Suprapubic skin (tissue), 4 donors: ENCODE results near the gene HERC2. TPM values are rescaled to one million over a fixed set of nuclear protein-coding genes. Genes with fewer than 3 reads are reported as not detected.
A peak's percentile ranks its signal among the peaks of the same experiment; 100 is the strongest.

Experiments used
- DNase-seq, 2 donors: peaks; one replicate each; pipeline ENCODE4 v3.0.0-alpha.2; 2019; ENCODE audit warnings: low spot score in 2 of 2
- H3K27ac ChIP-seq: fragments of 200-600 bp; sonication (generic); one replicate; pipeline ENCODE4 v1.5.1; 2019
- H3K27me3 ChIP-seq: fragments of 200-600 bp; sonication (generic); one replicate; pipeline ENCODE4 v1.5.1; 2019
- H3K36me3 ChIP-seq: fragments of 200-600 bp; sonication (generic); one replicate; pipeline ENCODE4 v1.5.1; 2019
- H3K4me1 ChIP-seq: fragments of 200-600 bp; sonication (generic); one replicate; pipeline ENCODE4 v1.5.1; 2019
- H3K4me3 ChIP-seq: fragments of 200-600 bp; sonication (generic); one replicate; pipeline ENCODE4 v1.5.1; 2019; ENCODE audit warnings: mild to moderate bottlenecking
- H3K9me3 ChIP-seq: fragments of 200-600 bp; sonication (generic); one replicate; pipeline ENCODE4 v1.5.1; 2019
- EP300 ChIP-seq: sonication (generic); formaldehyde crosslinking; IDR thresholded peaks from one replicate; pipeline ENCODE4 v1.6.1; 2017; ENCODE audit warnings: antibody characterized with exemption
- POLR2A ChIP-seq, 2 donors: fragments of 450-650 bp; IDR thresholded peaks; one replicate each; pipeline ENCODE4 v1.6.1; 2017; ENCODE audit warnings: antibody characterized with exemption in 2 of 2, mild to moderate bottlenecking in 2 of 2, moderate library complexity in 2 of 2
- POLR2AphosphoS5 ChIP-seq, 3 donors: sonication (generic); formaldehyde crosslinking; IDR thresholded peaks; one replicate each; pipeline ENCODE4 v1.6.1; 2017; ENCODE audit warnings: antibody characterized with exemption in 3 of 3
- WGBS: methylation state at CpG from one replicate; pipeline ENCODE4 v1.1.5; 2018; 5-methylcytosine and 5-hydroxymethylcytosine counted together
- total RNA-seq, 4 donors: library from RNA; depleted of rRNA; stranded (reverse); fragments of >200 nt; gene quantifications; one replicate each; pipeline ENCODE4 v1.1.0, GENCODE V29; 2016
- TF ChIP-seq, protein P1 (sequence below), 2 donors: fragments of 200-600 bp in 1 of 2; fragments of 450-650 bp in 1 of 2; sonication (generic) in 1 of 2; IDR thresholded peaks; one replicate each; pipeline ENCODE4 v1.5.1; 2016 to 2019; ENCODE audit warnings: antibody characterized with exemption in 2 of 2, mild to moderate bottlenecking in 1 of 2, moderate library complexity in 1 of 2

HERC2 gene
- total RNA-seq, 4 donors from 2014 or later, result 45.2 to 111 (median 73.8) TPM

DNA sequence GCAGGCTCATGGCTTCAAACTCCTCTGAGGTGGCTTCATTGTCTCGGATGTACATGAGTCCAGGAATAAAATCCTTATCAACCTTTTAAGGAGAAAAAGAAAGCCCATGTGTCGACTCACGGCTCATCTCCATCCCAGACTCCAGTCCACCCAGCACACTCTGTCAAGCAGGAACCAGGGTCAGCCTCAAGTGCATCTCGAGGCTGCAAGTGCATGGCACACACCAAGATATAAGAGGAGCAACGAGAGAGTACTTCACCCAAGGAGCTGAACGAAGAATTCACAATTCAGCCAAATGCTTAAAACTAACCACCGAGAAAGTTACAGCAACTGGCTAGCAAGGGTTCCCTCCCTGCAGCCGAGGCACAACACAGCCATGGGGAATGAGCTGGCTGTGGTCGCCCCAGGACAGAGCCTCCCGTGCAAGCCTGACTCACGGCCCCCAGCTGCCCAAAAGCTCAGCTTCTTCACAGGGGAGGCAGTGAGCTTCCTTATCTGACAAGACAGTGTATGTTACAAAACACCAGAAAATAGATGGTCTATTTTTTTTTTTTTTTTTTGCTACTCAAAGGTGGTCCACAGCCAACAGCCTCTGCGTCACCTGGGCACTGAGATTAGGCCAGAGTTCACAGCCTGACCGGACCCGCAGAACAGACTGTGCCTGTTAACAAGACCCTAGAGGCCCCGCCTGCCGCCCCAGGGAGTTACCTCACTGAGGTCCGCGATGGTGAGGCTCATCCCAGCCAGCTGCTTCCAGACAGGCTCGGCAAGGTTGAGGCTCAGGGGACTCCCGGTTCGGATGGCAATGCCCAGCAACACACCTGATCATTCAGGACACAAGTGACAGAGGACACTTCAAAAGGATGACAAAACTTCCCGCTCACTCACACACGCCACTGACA lies 207.0 kb downstream of the HERC2 start:
- no peak for DNase-seq
- Histone ChIP-seq H3K27ac (no peak overlapping the region), H3K4me1 (no peaks in the 10 kb centered on the region), H3K4me3 (no peak overlapping the region), H3K36me3 (peaks cover 87% of the 10 kb centered on the region), H3K9me3 (no peaks in the 10 kb centered on the region), H3K27me3 (no peaks in the 10 kb centered on the region)
- 86% methylated on average over 23 of the region's 23 CpGs for whole genome bisulfite sequencing
- no peak for TF ChIP-seq POLR2A (IDR thresholded peaks at IDR 0.05)
- TF ChIP-seq POLR2AphosphoS5 (IDR thresholded peaks at IDR 0.05), result no peak
- TF ChIP-seq, protein P1, sequence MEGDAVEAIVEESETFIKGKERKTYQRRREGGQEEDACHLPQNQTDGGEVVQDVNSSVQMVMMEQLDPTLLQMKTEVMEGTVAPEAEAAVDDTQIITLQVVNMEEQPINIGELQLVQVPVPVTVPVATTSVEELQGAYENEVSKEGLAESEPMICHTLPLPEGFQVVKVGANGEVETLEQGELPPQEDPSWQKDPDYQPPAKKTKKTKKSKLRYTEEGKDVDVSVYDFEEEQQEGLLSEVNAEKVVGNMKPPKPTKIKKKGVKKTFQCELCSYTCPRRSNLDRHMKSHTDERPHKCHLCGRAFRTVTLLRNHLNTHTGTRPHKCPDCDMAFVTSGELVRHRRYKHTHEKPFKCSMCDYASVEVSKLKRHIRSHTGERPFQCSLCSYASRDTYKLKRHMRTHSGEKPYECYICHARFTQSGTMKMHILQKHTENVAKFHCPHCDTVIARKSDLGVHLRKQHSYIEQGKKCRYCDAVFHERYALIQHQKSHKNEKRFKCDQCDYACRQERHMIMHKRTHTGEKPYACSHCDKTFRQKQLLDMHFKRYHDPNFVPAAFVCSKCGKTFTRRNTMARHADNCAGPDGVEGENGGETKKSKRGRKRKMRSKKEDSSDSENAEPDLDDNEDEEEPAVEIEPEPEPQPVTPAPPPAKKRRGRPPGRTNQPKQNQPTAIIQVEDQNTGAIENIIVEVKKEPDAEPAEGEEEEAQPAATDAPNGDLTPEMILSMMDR (IDR thresholded peaks at IDR 0.05), result no peak
- TF ChIP-seq EP300, result no peak

- TF ChIP-seq EP300, result no peak
- Histone ChIP-seq H3K4me1 (no peaks in the 10 kb centered on the region), H3K36me3 (peaks cover 79% of the 10 kb centered on the region), H3K27ac (no peak overlapping the region), H3K27me3 (no peaks in the 10 kb centered on the region), H3K9me3 (no peaks in the 10 kb centered on the region), H3K4me3 (no peak overlapping the region)
- no peak for DNase-seq
- 82% methylated on average over 1 of the region's 4 CpGs for WGBS
These were observed 207.9 kb downstream of the HERC2 start for GRCh38 chr15:28114114-28114455.

GRCh38 chr15:28113394-28114113 lies 208.4 kb downstream of the HERC2 start:
- 89% methylated on average over 12 of the region's 23 CpGs for WGBS
- peak in 1 of 2 donors; percentile 24 for DNase-seq
- H3K27ac ChIP-seq, result no peak overlapping the region

DNA sequence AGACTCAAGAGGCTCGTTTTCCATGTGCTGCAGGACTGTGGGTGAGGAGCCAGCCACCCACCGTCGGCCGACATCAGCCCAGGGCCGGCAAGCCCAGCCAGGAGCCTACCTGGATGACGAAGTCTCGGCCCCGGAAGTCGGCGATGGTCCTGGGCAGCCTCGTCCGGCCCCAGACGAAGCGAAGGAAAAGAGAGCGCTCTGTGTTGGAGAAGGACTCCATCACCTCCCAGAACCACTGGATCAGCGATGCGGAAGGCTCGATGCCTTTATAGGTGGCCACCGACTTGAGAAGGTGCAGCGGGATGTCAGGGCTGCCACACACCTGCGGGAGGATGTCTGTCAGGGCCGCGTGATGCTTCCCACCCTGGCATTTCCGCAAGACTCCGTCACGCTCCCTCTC lies 209.0 kb downstream of the HERC2 start:
- H3K27me3 ChIP-seq, result no peaks in the 10 kb centered on the region
- peak in 1 of 2 donors; percentile 44 for DNase-seq
- no peak overlapping the region for H3K27ac ChIP-seq
- H3K9me3 ChIP-seq, result no peaks in the 10 kb centered on the region
- peaks cover 67% of the 10 kb centered on the region for H3K36me3 ChIP-seq
- no peak overlapping the region for H3K4me3 ChIP-seq
- WGBS, result 96% methylated on average over 24 of the region's 26 CpGs
- TF ChIP-seq EP300, result no peak
- no peak for TF ChIP-seq POLR2AphosphoS5 (IDR thresholded peaks at IDR 0.05)
- TF ChIP-seq, protein P1 (IDR thresholded peaks at IDR 0.05), result no peak
- no peak for TF ChIP-seq POLR2A (IDR thresholded peaks at IDR 0.05)
- no peaks in the 10 kb centered on the region for H3K4me1 ChIP-seq

More at GRCh38 chr15:28113394-28114113, 208.4 kb downstream of the HERC2 start:
- Histone ChIP-seq H3K4me1 (no peaks in the 10 kb centered on the region), H3K9me3 (no peaks in the 10 kb centered on the region), H3K27me3 (no peaks in the 10 kb centered on the region), H3K36me3 (peaks cover 73% of the 10 kb centered on the region), H3K4me3 (no peak overlapping the region)
- TF ChIP-seq EP300, result no peak
- TF ChIP-seq POLR2AphosphoS5 (IDR thresholded peaks at IDR 0.05), result no peak
- TF ChIP-seq, protein P1 (IDR thresholded peaks at IDR 0.05), result no peak
- TF ChIP-seq POLR2A (IDR thresholded peaks at IDR 0.05), result no peak

DNA sequence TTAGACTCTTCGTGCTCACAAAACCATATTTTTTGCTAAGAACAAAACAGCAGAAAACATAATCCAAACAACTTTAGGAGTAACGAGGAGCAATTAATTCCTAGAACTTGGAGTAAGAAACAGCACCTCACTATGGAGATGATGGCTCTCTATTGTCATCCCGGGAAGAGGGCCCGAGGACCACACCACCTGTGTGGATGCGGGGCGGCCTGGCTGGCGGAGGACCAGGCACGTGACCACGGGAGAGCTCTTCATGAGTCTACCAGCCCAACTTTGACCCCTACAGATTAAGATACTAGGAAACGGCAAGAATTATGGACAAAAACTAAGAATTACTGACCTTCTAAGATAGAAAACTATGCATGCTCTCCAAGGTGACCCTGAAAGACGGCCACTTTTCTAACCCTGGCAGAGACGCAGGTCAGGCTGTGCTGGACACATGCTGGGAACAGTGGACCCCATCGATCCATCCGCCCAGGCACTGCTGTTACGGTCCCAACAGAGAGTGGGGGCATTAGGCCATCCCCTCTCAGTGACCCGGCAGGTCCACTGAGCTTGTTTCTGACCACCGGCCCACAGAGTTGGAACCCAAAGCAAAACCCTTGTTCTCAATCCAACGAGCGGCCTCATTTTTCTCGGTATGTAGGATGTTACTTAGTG lies 209.7 kb downstream of the HERC2 start:
- TF ChIP-seq POLR2AphosphoS5 (IDR thresholded peaks at IDR 0.05) (no peak), EP300 (no peak), POLR2A (IDR thresholded peaks at IDR 0.05) (no peak)
- TF ChIP-seq, protein P1 (IDR thresholded peaks at IDR 0.05), result no peak
- Histone ChIP-seq H3K27me3 (peaks cover 2% of the 10 kb centered on the region), H3K4me1 (peaks cover 6% of the 10 kb centered on the region), H3K9me3 (no peaks in the 10 kb centered on the region), H3K36me3 (peaks cover 60% of the 10 kb centered on the region), H3K4me3 (no peak overlapping the region), H3K27ac (no peak overlapping the region)
- DNase-seq, result peak in 1 of 2 donors; percentile 44
- WGBS, result 93% methylated on average over 17 of the region's 20 CpGs
